Choroid plexus epithelial cell (primary cell): ENCODE data around the gene GCDH.
A peak's percentile ranks its signal among the peaks of the same experiment; 100 is the strongest.

Source experiments
- DNase-seq: peaks from one replicate; pipeline ENCODE4 v3.0.0-alpha.2; 2010; ENCODE audit warnings: low read depth
- H3K4me3 ChIP-seq: 2 replicates; pipeline ENCODE4 v1.5.1; 2011; ENCODE audit warnings: low read depth, mild to moderate bottlenecking, control low read depth, low read length, moderate library complexity
- CTCF ChIP-seq: conservative IDR thresholded peaks from 2 replicates; pipeline ENCODE4 v1.5.1; 2011; ENCODE audit warnings: low read depth, mild to moderate bottlenecking, control low read depth, inconsistent platforms, low read length, moderate library complexity

GCDH gene

GRCh38 chr19:12946092-12946721 lies 55.2 kb downstream of the GCDH start:
- TF ChIP-seq CTCF = no peak
- peak overlapping the region; percentile 85 for H3K4me3 ChIP-seq
- DNase-seq = peak; percentile 88

GRCh38 chr19:12946731-12947496 lies 56.0 kb downstream of the GCDH start:
- no peak for DNase-seq
- peak overlapping the region; percentile 85 for H3K4me3 ChIP-seq
- peak; percentile 4 for TF ChIP-seq CTCF

- no peak for DNase-seq
- TF ChIP-seq CTCF = no peak
- no peak overlapping the region for H3K4me3 ChIP-seq
These were observed 57.0 kb downstream of the GCDH start for GRCh38 chr19:12947702-12948611.

- no peak overlapping the region for H3K4me3 ChIP-seq
- no peak for TF ChIP-seq CTCF
- no peak for DNase-seq
These were observed 57.8 kb downstream of the GCDH start for GRCh38 chr19:12948612-12949362.
